B cell (primary cell): ENCODE measurements around the gene KCNQ2.

Experiments used
- CTCF ChIP-seq: fragments of 200-600 bp; IDR thresholded peaks from one replicate; pipeline ENCODE4 v1.8.0; 2022; ENCODE audit warnings: antibody characterized with exemption, mild to moderate bottlenecking
- EZH2 ChIP-seq: IDR thresholded peaks from 2 replicates; pipeline ENCODE4 v1.6.1; 2012; ENCODE audit warnings: borderline replicate concordance, low read depth, mild to moderate bottlenecking, moderate library complexity, low read length; ENCODE audit not compliant: insufficient read depth, poor library complexity, severe bottlenecking

- TF ChIP-seq CTCF, result no peak
- TF ChIP-seq EZH2, result no peak
Observed at GRCh38 chr20:63424613-63425012, 47.8 kb downstream of the KCNQ2 start.
